Measurements from ENCODE around the gene SPOCD1. TPM values are rescaled to one million over a fixed set of nuclear protein-coding genes. Genes with fewer than 3 reads are reported as not detected.
A peak's percentile ranks its signal among the peaks of the same experiment; 100 is the strongest.

Gene SPOCD1
- total RNA-seq, 1 donor from 2014 or later, result not detected

DNA sequence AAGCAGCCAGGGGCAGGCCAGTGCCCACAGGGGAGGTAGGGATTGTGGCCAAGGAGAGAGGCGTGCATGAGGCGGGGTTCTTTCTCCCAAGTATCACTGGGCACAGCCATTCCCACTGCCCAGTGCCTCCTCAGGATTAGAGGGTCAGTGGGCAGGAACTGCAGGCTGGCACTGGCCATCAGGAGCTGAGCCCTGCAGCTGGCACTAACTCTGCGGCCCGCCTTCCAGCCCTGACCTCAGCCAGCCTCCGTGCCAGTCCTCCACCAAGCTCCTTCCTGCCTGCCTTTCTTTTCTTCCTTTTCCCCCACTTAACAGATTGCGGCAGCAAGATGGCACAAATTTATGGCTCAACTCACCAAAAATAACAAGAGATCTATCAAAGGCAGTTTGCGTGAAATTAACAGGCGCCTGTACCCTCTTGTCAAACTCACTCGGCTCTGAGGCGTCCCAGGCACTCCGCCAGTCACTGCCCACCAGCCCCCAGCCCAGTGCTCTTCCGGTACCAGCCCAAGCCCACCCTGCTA, 62.8 kb downstream of the SPOCD1 start:
- DNase-seq, result no peak
- intact Hi-C loops (cut with micrococcal nuclease), result no loop called here
- peak; percentile 14 for ATAC-seq

DNA sequence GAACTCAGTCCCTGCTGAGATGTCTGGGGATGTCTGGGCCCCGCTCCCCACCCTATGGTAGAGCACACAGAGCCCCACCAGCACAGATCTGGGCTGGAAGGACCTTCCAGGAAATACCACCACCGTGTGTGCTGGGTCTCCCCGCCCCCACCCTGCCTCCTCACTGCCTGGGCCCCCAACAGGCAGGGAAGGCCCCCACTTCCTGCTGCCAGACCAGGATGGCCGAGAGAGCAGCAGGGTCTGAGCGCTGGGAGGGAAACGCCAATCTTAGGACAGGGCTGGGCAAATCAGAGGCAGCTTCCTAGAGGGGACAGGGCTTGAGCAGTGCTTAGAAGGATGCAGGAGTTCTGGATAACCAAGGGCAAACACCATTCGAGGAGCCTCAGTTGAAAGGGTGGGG, 63.6 kb downstream of the SPOCD1 start:
- intact Hi-C loops (cut with micrococcal nuclease), result no loop called here

DNA sequence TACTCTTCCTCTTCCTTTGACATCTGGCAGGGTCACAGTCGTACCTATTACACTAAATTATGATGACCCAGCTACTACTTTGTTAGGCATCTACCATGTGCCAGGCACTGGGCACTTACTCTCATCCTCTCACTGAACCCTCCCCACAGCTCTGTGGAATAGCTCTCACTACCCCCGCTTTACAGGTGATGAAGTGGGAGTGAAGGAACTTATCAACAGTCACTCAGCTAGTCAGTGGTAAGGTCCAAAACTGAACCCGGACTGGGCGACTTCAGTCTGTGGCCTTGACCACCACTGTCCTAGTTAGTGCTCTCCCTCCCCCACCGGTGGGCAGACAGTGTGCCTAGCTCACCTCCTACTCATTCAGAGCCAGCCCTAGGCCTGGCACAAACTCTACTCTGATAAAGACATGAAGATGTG, 64.0 kb downstream of the SPOCD1 start:
- intact Hi-C loops (cut with micrococcal nuclease), result no loop called here
- peak; percentile 71 for DNase-seq

More for the DNA sequence above, 63.6 kb downstream of the SPOCD1 start:
- DNase-seq, result no peak
- no peak for ATAC-seq

DNA sequence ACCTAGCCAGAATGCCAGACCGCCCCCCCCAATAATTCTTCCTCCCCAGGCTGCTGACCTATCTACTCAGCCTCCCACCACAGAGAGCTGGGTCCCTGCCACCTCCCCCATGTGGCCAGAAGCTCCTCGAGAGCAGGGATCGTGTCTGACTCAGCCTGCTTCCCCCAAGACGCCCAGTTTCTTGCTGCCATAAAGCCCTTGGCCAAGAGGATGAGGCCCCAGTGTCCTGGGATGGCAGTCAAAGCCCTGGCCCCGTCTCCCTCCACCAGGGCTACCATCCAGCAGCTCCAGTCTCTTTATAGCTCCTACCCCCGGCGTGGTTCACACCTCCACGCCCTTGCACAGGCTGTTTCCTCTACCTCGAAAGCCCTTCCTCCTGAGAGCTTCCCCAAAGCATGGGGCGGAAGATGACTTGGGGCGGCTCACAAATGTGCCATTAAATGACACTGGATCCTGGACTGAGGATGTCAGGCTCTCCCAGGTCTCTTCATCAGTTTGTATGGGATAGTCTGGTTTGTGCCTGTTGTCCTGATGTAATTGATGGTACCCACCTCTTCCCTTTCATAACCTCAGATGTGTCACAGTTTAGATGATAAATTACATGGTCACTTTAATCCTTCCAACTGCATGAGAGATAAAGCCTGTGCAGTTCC, 64.8 kb downstream of the SPOCD1 start:
- DNase-seq (peak; percentile 54), ATAC-seq (peak; percentile 15)
- intact Hi-C loops (cut with micrococcal nuclease), result no loop called here

More for the DNA sequence above, 64.0 kb downstream of the SPOCD1 start:
- ATAC-seq, result peak; percentile 69

DNA sequence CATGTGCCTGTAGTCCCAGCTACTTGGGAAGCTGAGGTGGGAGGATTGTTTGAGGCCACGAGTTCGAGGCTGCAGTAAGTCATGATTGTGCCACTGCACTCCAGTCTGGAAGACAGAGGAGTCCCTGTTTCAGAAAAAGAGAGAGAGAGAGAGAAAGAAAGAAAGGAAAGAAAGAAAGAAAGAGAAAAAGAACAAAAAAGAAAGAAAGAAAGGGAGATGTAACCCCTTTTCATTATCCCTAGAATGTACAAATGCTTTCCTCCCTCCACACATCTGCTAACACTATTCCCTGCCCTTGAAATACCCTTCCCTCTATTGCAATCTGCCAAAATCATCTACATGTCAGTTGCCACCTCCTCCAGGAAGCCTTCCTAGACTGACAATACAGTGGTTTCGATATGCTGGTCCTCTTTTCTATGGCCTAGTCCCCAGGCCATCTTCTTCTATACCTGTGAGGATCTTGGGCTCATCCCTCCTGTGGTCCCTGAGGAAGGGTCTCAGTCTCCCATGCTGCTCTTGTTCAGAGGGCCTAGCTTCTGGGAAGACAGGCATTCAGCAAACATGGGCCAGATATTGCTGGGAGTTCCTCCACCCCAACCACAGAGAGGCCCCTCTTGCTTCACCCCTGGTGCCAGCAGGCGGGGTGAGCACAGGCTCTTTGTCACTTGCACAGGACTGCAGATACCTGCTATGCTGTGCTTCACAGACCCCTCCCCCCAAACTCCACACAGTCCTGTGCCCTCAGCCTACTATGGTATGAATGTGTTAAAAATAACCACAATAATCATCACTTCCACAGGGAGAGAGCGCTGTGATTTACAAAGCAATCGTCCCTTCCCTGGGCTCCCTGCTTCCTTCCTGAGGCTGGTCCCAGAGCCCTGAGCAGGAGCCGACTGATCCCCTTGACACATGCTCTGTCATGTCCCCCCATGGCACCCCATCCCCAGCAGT, 65.8 kb downstream of the SPOCD1 start:
- DNase-seq (no peak), ATAC-seq (peak; percentile 4)
- intact Hi-C loops (cut with micrococcal nuclease), result no loop called here

DNA sequence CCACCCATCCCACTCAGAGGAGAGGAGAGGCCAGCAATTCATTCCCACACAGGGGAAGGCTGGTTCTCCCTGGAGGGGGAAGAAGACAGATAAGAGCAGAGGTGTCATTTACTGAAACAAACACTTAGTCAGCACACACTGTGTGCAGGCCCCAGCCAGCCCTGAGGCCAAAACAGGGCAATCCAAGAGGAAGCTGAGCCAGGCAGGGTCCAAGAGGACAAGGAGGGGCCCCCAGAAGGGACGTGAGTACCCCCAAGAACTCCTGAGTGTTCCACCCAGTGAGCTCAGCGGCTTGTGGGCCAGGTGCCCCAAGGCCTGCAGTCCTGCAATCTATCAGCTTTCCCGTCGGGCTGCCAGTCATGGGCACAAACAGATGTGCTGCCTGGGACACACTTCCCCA, 67.5 kb downstream of the SPOCD1 start:
- ATAC-seq (peak; percentile 10), DNase-seq (peak; percentile 60)
- intact Hi-C loops (cut with micrococcal nuclease), result no loop called here

- intact Hi-C loops (cut with micrococcal nuclease), result no loop called here
- ATAC-seq, result no peak
Measured at GRCh38 chr1:31747304-31747703, 68.5 kb downstream of the SPOCD1 start.

DNA sequence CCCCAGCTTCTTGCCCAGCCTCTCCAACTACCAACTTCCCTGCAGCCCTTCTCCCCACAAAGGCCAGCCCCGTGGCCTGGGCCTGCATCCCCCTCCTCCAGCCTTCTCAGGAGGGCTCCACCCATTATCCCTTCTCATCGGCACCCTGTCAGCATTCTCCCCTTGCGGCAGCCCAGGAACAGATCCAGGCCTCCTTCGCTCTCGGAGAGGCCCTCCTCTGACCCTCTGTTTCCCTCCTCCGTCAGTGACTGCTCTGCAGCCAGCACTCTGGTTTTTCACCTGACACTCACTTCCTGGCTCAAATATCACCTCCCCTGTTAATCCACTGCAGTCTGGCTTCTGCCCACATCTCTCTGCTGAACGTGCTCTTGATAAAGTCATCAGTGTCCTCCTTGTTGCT, 69.1 kb downstream of the SPOCD1 start:
- no peak for DNase-seq
- intact Hi-C loops (cut with micrococcal nuclease), result no loop called here
- ATAC-seq, result peak; percentile 35

More at GRCh38 chr1:31747304-31747703, 68.5 kb downstream of the SPOCD1 start:
- no peak for DNase-seq

DNA sequence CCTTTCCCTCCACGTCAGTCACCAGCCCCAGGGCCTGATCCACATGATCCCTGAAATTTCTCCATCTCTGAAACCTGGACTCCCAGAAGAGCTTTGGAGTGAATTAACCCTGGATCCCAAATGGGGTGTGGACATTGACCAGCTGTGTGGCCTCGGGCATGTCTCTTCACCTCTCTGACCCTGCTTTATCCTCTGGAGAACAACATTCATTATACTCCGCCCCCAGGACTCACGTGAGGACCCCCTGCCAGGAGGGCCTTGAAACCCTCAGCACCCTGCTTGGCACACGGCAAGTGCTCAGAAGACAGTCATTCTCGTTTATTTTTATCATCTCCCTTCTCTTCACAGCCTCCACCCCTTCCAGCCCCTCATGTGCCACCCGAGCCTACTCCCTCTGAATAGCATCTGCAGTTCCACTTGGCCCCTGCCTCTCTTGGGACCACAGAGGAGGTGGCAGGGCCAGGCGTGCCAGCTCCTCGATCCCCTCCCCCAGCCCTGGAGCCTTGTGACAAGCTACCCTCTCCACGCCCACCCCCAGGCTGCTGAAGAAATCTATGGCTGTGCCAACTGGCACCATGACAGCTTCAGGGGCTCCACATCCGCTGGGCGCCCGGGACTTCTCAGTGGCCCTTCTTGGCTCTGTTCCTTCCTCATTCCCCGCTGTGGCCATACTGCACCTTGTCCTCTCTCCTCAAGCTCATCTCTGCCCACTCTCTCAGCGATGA, 69.7 kb downstream of the SPOCD1 start:
- ATAC-seq, result no peak
- DNase-seq, result no peak
- intact Hi-C loops (cut with micrococcal nuclease), result no loop called here

GRCh38 chr1:31745096-31745945, 70.5 kb downstream of the SPOCD1 start:
- intact Hi-C loops (cut with micrococcal nuclease), result no loop called here
- DNase-seq, result peak; percentile 73

DNA sequence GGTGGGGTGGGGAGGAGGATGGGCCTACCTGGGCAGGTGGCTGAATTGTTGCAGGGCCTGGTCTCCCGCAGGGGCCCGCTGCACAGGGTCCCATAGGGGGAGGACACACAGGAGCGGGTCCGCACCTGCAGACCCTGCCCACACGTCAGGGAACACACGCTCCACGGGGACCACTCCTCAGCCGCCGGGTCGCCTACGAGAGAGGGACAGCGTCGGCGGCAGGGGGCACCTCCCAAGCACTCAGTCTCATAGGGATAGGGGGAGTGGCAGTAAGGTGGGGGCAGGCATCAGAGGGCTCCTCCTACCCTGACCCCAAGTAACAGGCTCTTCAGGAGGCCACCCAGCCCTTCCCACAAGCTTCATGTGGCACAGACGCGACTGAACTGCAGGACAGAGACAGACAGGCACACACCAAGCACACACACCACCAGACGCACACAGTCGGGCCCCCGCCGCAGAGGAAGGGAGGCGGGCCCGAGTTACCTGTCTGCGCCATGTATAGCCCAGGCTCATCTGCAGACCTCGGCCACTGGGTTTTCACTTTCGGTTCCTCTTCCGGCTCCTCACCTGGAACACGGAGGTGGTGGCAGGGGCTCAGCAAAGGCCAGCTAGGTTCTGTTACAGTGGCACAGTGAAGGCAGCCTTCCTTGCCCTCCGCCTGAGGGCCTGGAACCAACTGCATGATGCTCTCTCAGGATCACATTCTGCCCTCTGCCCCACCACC, 71.5 kb downstream of the SPOCD1 start:
- no peak for ATAC-seq
- intact Hi-C loops (cut with micrococcal nuclease), result no loop called here
- DNase-seq, result no peak

More at GRCh38 chr1:31745096-31745945, 70.5 kb downstream of the SPOCD1 start:
- ATAC-seq, result peak; percentile 67

DNA sequence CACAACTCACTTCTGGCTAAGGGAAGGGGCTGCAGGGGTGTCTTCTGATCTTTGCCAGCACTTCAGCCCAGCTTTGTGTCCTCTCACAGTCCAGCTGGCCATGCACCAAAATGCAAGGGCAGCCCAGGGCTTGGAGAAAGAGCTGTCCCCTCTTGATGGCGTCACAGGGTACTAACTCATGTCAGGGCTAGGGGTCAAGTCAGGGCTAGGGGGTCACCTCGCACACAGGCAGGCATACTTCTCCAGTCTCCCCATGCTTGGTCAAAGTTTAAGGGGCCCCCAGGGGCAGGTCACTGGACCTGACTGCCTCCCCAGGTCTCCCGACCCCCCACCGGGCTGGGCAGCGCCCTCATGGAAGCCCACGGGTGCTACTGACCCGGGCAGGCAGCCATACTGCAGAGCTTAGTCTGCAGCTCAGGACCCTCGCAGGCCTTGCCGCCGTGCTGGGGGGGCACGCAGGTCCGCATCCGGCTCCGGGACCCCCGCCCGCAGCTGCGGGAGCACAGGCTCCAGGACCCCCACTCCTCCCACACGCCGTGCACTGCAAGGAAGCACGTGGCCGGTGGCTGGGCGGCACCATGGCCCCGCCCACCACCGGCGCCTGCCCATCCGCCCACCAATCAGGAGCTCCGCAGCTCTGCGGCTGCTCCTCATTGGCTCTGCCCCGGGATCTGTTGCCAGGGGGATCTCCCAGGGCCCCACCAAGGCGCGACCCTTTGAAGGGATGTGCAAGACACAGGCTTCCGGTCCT, 73.2 kb downstream of the SPOCD1 start:
- ATAC-seq, result no peak
- DNase-seq, result no peak
- intact Hi-C loops (cut with micrococcal nuclease), result no loop called here

Small RNA genes within 50 kb of the gene (microRNA-seq; reads per million reads assigned to microRNA genes)
- not detected for gene MIR4254 (ENCODE audit: borderline number of aligned reads)

Other genes with a start within 250 kb of the SPOCD1 start
- 274 TPM for gene TINAGL1, start 239.5 kb downstream of the SPOCD1 start, total RNA-seq
- 0.67 TPM for gene HCRTR1, start 198.3 kb downstream of the SPOCD1 start, total RNA-seq
- gene PEF1, start 171.1 kb downstream of the SPOCD1 start, total RNA-seq, result 34.1 TPM
- 16.1 TPM for gene COL16A1, start 112.0 kb downstream of the SPOCD1 start, total RNA-seq
- gene ADGRB2, start 51.7 kb downstream of the SPOCD1 start, total RNA-seq, result 10.0 TPM
- 252 TPM for gene PTP4A2, start 122.3 kb upstream of the SPOCD1 start, total RNA-seq
- gene KHDRBS1, start 197.8 kb upstream of the SPOCD1 start, total RNA-seq, result 61.7 TPM

All from left ventricle myocardium superior (tissue), 1 donor.